Measurements from ENCODE around the gene CLASP1.
"Not testable (repeated sequence)": the region's sequence is repeated elsewhere in the genome, so short reads cannot be mapped to it uniquely, and the experiment has no call there.

The CLASP1 gene

DNA sequence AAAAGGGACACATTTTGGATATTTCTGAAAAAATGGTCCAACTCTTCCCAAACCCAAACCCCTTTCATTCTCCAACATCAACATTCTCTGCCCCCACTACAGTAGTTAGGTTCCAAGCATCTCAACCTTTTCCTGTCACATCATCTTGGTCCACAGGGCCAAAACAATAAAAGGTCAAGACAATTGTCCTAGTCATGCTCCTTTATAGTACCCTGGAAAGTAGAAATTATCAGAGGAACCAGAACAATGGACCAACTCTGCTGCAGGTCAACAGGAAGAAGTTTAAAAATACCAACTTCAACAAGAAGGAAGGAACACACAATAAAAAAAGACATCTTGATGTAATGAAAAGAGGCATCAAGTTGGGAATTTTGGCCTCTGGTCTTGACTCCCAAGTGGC, 36.1 kb downstream of the CLASP1 start:
- DNase-seq: no peak

DNA sequence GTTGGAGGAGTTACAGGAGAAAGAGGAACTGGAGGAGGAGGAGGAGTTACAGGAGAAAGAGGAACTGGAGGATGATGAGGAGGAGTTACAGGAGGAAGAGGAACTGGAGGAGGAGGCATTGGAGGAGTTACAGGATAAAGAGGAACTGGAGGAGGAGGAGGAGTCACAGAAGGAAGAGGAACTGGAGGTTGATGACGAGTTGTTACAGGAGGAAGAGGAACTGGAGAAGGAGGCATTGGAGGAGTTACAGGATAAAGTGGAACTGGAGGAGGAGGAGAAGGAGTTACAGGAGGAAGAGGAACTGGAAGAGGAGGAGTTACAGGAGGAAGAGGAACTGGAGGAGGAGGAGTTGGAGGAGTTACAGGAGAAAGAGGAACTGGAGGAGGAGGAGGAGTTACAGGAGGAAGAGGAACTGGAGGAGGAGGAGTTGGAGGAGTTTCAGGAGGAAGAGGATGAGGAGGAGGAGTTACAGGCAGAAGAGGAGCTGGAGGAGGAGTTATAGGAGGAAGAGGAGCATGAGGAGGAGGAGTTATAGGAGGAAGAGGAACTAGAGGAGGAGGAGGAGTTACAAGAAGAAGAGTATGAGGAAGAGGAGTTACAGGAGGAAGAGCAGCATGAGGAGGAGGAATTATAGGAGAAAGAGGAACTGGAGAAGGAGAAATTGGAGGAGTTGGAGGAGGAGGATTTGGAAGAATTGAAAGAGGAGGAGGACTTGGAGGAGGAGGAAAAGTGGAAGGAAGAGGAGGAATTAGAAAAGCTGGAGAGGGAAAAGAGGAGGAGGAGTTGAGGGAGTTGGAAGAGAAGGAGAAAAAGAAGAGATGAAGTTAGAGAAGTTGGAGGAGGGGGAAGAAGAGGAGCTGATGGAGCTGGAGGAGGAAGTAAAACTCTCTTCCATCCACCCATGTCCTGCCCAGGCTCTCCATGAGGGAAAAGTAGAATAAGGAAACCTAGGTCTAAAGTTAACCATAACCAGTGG, 37.2 kb downstream of the CLASP1 start:
- no peak for DNase-seq

DNA sequence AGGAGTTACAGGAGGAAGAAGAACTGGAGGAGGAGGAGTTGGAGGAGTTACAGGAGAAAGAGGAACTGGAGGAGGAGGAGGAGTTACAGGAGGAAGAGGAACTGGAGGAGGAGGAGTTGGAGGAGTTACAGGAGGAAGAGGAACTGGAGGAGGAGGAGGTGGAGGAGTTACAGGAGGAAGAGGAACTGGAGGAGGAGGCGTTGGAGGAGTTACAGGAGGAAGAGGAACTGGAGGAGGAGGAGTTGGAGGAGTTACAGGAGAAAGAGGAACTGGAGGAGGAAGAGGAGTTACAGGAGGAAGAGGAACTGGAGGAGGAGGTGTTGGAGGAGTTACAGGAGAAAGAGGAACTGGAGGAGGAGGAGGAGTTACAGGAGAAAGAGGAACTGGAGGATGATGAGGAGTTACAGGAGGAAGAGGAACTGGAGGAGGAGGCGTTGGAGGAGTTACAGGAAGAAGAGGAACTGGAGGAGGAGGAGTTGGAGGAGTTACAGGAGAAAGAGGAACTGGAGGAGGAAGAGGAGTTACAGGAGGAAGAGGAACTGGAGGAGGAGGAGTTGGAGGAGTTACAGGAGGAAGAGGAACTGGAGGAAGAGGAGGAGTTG, 38.1 kb downstream of the CLASP1 start:
- not testable (repeated sequence) for DNase-seq

DNA sequence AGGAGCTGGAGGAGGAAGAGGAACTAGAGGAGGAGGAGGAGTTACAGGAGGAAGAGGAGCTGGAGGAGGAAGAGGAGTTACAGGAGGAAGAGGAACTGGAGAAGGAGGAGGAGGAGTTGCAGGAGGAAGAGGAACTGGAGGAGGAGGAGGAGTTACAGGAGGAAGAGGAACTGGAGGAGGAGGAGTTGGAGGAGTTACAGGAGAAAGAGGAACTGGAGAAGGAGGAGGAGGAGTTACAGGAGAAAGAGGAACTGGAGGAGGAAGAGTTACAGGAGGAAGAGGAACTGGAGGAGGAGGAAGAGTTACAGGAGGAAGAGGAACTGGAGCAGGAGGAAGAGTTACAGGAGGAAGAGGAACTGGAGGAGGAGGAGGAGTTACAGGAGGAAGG, 38.8 kb downstream of the CLASP1 start:
- DNase-seq: not testable (repeated sequence)

DNA sequence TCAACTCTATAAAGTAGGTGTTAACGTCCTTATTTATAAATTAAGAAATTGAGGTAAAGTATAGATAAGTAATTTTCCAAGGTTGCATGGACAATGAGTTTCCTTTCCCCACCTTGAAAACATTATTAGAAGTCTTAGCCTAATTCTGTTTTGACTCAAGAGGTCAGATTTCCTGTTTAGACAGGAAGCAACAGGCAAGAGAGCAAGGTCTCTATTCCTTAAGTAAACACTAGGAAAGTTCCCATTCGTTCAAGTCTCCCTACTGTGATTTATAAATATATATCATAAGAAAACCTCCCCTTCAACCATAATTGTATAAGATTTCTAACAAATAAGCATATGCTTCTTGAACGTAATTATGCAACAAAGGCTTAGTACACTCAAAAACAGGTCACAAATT, 40.3 kb downstream of the CLASP1 start:
- DNase-seq: no peak

DNA sequence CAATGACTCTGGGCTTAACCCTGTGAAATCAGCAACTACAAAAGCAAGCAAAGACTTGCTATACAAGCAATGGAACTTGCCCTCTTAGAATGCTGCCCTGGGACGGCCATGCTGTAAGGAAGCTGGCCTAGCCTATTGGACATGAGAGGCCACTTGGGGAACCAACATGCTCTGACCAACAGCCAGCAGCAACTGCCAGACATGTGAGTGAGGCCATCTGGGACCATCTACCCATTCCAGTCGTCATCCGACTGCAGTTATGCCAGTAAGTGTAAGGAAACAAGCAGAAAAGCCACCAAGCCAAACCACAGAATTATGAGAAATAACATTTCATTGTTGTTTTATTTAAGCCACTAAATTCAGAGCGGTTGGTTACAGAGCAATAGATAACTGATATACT, 40.9 kb downstream of the CLASP1 start:
- DNase-seq: no peak

DNA sequence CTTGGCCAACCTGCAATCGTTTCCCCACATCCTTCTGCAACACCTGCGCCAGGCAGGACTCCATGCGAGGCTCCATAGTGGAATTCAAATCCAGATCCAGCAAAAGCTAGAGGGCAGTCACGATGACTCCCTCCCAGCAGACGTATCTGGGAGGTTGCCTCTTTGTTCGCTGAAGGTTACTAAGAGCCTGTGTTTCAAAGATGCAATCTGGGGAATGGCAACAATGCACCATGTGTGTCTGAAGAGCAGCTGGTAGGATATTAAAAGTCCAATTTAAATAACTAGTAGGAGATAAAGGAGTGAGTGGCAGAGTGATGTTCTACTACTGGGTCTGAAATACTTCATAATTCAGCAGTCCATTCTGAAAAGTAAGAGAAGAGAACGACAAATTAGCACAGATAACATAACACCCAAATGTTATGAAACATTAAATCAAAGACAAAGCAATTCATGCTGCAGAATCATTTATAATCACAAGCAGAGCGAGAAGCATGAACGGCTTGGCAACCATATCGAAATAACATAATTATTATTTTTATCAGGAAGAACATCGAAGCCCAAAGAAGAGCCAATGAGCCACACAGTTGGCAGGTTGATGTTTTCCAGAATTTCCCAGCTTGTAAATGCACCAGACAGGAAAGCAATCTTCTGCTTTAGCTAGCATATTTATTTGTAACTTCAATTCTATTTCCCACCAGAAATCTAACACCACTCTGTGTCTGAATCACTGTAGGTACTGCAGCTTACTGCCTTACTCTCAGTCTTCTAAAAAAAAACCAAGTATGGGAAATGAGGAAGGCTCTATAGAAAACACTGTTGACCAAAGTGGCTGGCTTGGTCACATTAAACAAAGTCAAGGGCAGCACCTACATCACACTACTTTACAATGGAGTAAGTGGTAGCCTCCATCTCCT, 43.2 kb downstream of the CLASP1 start:
- DNase-seq: no peak

DNA sequence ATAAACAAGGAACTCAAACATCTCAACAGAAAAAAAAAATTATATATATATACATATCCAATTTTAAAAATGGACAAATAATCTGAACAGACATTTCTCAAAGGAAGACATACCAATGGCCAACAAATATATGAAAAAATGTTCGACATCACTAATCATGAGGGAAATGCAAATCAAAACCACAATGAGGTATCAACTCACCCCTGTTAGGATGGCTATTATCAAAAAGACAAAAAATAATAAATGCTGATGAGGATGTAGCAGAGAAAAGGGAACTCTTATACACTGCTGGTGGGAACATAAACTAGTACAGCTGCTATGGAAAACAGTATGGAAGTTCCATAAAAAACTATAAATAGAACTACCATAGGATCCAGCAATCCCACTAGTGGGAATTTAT, 46.1 kb downstream of the CLASP1 start:
- no peak for DNase-seq

DNA sequence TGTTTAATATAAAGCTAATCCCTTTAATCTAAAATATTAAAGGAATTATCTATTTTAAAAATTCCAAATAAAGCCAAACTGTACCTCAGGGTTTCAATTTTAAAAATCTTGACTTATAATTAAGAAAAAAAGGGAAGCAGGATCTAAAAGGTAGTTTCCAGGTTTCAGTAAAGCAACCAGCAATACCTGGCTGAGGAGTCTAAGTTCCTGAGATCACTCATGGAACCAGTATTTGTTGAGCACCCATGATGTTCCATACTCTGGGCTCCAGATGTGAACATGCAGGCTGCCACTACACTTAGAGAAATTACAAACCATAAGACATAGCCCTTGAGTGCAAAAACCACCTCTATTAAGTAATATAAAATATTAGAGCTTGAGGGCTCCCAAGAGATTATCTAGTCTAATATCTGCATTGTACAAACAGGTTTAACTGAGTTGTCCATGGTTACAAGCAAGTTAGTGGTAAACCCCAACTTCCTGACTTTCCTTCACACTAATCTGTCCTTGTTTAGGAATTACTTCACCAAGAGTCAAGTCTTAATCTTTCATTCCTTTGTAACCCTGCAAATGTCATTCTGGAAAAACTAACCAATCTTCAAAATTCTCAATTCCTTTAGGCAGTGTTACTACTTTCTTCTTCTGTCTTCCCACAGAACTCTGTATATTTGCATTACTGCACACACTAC, 49.2 kb downstream of the CLASP1 start:
- DNase-seq: no peak

DNA sequence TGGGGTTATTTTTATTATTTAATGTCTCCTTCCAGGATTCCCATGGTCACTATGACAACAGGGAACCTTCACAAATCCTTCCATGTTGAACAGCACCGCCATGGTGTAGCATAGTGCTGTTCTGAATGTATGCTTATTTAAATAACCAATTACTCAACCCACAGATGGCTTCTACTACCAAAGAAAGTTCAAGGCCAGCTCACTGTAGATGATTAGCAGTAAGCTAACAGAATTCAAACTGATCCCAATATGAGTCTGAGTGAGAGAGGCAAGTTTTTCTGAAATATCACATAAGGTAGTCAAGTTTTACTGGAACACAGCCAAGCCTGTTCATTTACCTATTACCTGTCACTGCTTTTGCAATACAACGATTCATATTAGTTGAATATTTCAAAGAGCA, 51.2 kb downstream of the CLASP1 start:
- no peak for DNase-seq

DNA sequence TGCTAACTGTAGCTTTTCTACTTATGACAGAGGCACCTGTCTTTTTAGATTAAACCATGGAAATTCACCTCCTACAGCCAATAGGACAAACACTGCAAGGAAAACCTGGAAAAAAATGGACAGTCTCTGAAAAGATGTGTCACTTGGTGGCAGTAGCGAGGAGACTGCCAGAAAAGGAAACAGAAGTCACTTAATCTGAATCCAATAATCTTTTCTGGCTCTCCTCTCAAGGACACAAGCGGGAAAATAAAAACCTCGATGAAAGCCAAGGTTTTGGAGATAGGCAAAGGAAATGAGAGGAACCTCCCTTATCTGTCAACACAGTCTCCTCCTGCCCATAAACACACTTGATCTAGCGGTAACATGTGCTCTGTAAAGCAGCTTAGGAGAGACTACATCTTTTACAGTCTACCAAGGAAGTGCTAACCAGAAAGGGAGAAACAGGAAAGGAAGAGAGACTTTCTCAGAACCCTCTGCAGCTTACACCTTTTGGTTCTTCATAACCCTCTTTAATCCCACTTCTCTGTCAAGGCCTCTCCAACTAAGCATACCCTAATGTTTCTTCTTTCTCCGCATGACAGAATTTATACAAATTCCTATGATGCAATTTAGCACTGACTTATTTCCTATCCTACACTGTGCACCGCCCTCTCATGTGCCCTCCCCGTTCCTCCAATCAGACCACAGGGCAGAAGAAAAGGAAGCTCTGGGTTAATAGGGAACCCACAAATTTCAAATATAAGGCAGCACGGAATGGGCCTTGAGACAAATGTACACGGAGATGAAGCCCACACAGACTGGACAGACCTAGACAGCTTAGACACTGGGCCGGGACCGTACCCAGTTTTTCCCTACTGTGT, 52.8 kb downstream of the CLASP1 start:
- no peak for DNase-seq

DNA sequence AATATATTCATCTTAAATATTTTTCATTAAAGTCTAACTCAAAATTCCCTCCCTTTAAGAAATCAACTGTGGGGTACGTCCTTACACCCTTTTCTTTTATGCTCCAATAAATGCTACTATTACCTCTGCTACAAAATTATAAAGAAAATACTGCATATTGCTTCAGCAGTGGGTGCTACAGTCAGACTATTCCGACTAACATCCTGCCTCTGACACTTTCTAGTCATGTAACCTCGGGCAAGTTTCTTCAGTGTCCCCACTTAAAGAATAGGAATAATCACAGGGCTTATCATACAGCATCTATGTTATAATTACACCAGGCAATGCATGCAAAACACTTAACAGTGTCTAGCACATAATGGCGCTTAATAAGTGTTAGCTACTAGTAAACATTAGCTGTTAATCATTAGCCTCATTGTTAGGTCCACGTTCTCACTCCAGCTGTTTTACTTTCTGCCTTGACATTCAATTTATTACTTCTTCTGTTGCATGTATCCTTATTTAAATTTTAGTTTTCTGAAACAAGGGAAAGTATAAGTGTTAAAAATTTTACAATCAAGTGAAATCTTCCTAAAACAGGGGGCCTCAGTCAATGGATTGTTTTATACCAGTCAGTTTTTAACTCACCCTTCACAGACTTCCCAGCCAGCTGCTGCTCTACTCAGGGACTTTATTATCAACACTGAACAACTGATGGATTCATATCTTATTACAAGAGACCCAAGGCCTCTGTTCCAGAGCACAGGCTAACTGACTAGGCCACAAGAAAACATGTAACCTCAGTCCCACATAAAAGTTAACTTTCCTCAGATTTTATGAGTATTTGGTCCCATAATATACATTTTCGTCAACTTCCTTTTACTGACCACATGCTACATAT, 54.0 kb downstream of the CLASP1 start:
- DNase-seq: no peak

DNA sequence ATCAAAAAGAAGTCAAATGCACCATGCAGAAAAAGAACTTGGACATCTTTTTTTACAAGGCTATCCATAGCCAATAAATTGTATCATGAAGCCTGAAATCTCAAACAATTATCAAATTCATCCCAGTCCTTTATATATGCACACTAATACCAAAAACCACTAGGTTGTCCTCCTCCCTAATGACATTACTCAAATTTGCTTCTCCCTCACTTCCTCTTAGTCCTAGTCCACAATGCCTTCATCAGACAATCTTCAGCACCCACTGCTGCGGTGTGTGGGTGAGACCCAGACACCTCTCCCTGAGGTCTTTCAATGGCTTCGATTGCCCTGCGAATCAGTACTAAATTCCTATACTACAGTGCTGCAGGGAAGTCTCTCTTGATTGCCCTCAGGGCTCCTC, 58.1 kb downstream of the CLASP1 start:
- no peak for DNase-seq

DNA sequence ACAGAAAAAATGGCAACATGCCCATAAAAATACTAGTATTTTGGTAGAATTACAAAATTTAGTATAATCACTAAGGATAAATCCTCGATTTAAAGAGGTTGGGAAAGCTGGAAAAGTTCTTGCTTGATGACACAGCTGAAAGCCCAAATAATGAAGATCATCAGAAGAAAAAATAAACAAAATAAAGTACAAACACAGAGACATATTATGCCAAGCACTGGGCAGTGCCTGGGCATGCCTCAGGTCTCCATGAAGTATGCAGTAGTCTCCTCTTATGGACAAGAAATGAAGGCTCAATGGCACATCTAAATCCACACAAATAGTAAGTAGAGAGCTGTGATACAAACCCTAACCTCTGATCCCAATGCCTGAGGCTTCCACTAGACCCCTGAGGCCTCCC, 60.9 kb downstream of the CLASP1 start:
- DNase-seq: no peak

DNA sequence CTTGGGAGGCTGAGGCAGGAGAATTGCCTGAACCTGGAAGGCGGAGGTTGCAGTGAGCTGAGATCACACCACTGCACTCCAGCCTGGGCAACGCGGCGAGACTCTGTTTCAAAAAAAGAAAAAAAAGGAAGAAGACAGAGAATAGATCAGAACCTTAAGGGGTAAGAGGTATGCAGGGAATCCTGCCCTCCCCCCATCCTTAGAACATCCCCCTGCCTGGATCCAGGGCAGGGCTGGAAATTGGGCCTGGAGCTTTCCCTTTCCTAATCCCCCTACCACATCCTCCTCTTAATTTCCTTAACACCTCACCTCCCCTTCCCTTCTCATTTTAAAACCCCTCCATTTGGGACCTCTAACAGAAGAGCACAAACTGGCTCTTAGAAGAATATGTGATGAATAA, 62.1 kb downstream of the CLASP1 start:
- no peak for DNase-seq

DNA sequence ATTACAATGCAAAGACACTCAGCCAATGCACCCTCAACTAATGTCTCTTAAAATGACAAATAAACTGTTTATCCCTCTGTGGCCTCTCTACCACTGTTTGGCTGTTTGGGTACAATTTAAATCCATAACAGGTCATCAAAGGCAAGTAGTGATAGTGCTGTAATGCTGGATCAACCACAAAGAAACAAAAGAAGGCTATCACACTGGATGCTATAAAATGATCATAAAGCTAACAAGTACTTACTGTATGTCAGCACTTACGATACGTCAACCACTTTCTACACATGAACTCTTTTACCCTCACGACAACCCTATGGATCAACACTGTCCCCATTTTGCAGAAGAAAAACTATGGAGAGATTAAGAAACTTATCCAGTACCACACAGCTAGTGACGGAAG, 64.5 kb downstream of the CLASP1 start:
- no peak for DNase-seq

DNA sequence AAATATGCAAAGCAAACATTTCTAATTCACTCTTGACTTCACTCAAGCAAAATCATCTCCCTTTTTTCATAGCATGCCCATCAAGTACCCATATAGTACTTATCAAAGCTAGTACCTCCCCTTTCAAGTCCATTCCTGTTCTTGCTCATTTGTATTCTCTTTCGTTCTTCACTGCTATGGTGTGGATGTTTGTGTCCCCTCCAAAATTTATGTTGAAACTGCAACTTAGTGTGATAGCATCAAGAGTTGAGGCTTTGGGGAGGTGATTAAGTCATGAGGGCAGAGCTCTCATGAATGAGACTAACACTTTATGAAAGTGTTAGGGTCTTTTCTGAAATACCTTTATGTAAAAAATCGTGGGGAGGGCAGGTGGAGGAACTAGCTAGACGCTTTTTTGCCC, 65.7 kb downstream of the CLASP1 start:
- no peak for DNase-seq

DNA sequence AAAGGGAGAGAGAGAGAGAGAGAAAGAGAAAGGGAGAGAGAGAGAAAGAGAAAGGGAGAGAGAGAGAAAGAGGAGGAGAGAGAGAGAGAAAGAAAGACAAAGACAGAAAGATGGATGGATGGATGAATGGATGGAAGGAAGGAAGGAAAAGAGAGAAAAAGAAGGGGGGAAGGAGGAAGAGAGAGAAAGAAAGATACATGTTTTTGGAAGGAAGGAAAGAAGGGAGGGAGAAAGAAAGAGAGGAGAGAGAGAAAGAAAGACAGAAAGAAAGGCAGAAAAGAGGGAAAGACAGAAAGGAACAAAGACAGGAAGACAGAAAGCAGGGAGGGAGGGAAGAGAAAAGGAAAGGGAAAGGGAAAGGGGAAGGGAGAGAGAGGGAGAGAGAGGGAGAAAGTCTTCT, 67.0 kb downstream of the CLASP1 start:
- DNase-seq: no peak

DNA sequence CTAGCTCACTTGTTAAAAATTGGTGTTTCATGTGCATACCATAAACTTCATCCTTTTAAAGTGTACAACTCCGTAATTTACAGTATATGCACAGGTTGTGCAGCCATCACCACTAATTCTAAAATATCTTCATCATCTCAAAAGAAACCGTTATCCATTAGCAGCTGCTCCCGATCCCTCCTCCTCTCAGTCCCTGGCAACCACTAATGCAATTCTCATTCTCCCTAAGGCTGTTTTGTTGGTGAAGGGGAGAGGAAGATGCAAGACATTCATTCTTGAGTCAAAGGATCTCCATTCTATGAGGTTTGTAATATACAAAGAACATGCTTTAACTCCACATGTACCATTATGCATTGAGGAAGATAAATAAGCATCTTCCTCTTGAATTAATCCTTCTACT, 70.0 kb downstream of the CLASP1 start:
- no peak for DNase-seq

DNA sequence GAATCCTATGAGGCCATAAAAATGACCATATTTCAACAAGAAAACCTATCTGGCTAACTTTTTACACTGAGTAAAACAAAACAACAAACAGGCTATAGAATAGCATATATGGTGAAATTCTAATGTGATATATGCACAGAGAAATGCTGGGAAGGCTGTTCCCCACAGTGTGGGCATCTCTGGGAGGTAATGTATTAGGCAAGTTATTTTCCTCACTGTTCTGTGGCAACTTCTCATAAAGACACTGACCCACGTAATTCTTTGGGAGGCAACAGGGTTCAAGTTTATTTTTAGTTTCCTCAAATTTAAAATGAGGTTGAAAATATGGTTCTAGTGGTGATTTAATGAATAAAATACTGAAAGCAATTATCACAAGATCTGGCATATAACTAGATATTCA, 71.9 kb downstream of the CLASP1 start:
- DNase-seq: no peak

DNA sequence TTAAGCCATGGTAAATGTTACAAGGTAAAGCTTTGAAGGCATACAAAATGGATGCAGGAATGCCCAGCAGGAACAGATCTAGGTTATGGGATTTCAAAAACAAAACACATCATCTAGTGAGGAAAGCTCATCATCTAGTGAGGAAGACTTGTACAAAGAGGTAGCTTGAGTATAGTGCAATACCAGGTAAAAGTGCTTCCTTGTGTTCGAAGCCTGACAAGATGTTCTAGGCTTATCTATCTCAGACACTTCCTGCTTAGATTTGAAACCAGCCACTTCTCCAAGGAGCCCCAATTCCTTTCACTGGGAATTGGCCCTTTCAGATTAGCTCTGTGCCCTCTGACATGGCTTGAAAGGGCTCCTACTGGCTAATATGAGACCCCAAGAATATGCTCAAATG, 73.0 kb downstream of the CLASP1 start:
- no peak for DNase-seq
